Suprapubic skin (tissue), 4 donors: Measurements from ENCODE around the gene RAB3A.

Experiments
- EP300 ChIP-seq: sonication (generic); formaldehyde crosslinking; IDR thresholded peaks from one replicate; pipeline ENCODE4 v1.6.1; 2017; ENCODE audit warnings: antibody characterized with exemption
- POLR2A ChIP-seq, 2 donors: fragments of 450-650 bp; IDR thresholded peaks; one replicate each; pipeline ENCODE4 v1.6.1; 2017; ENCODE audit warnings: antibody characterized with exemption in 2 of 2, mild to moderate bottlenecking in 2 of 2, moderate library complexity in 2 of 2
- POLR2AphosphoS5 ChIP-seq, 3 donors: sonication (generic); formaldehyde crosslinking; IDR thresholded peaks; one replicate each; pipeline ENCODE4 v1.6.1; 2017; ENCODE audit warnings: antibody characterized with exemption in 3 of 3
- TF ChIP-seq, protein P1 (sequence below), 2 donors: fragments of 200-600 bp in 1 of 2; fragments of 450-650 bp in 1 of 2; sonication (generic) in 1 of 2; IDR thresholded peaks; one replicate each; pipeline ENCODE4 v1.5.1; 2016 to 2019; ENCODE audit warnings: antibody characterized with exemption in 2 of 2, mild to moderate bottlenecking in 1 of 2, moderate library complexity in 1 of 2

DNA sequence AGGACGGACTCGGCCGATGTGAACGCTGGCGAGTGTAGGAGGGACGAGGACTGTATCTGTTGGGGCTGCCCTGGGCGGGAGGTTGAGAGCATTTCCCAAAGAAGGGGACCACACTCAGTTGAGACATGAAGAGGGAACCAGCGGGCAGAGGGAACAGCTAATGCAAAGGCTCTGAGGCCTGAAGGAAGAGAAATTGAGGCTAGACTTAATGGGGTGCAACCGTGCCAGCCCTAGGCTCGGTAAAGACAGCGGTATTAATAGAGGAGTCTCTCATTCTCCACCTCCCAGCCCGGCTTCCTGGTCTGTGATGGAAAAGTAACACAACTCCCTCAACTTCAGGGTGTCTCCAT is 9.7 kb downstream of the RAB3A start:
- TF ChIP-seq POLR2AphosphoS5 (IDR thresholded peaks at IDR 0.05) (no peak), POLR2A (IDR thresholded peaks at IDR 0.05) (no peak), EP300 (no peak)
- TF ChIP-seq, protein P1, sequence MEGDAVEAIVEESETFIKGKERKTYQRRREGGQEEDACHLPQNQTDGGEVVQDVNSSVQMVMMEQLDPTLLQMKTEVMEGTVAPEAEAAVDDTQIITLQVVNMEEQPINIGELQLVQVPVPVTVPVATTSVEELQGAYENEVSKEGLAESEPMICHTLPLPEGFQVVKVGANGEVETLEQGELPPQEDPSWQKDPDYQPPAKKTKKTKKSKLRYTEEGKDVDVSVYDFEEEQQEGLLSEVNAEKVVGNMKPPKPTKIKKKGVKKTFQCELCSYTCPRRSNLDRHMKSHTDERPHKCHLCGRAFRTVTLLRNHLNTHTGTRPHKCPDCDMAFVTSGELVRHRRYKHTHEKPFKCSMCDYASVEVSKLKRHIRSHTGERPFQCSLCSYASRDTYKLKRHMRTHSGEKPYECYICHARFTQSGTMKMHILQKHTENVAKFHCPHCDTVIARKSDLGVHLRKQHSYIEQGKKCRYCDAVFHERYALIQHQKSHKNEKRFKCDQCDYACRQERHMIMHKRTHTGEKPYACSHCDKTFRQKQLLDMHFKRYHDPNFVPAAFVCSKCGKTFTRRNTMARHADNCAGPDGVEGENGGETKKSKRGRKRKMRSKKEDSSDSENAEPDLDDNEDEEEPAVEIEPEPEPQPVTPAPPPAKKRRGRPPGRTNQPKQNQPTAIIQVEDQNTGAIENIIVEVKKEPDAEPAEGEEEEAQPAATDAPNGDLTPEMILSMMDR (IDR thresholded peaks at IDR 0.05): no peak
